Body of pancreas (tissue), 4 donors: ENCODE data around the gene GEMIN4. TPM values are rescaled to one million over a fixed set of nuclear protein-coding genes. Genes with fewer than 3 reads are reported as not detected.
"Not testable (repeated sequence)": the region's sequence is repeated elsewhere in the genome, so short reads cannot be mapped to it uniquely, and the experiment has no call there.

Experiments
- ATAC-seq: fragments of 150-250 bp; one replicate; pipeline ENCODE4 v1.9.1; 2016
- DNase-seq, 4 donors: peaks; one replicate each; pipeline ENCODE4 v3.0.0-alpha.2; 2019
- H3K27ac ChIP-seq, 4 donors: fragments of 200-600 bp; sonication (generic); 1 replicate in 3 of 4; 2 replicates in 1 of 4; pipeline versions ENCODE4 v1.5.1 to v1.6.1; 2016 to 2019; ENCODE audit warnings: mild to moderate bottlenecking in 1 of 4, mixed read lengths in 1 of 4, moderate library complexity in 1 of 4
- H3K27me3 ChIP-seq, 2 donors: fragments of 200-600 bp; sonication (generic); one replicate each; pipeline ENCODE4 v1.6.0; 2016; ENCODE audit warnings: mild to moderate bottlenecking in 1 of 2
- H3K36me3 ChIP-seq, 2 donors: fragments of 200-600 bp; sonication (generic); replicated peaks in 1 of 2; 2 replicates each; pipeline ENCODE4 v1.5.1; 2016; ENCODE audit warnings: low read depth in 2 of 2; ENCODE audit not compliant: insufficient read depth in 1 of 2
- H3K4me1 ChIP-seq: fragments of 200-600 bp; sonication (generic); one replicate; pipeline ENCODE4 v1.6.0; 2016
- H3K4me3 ChIP-seq, 2 donors: fragments of 200-600 bp; sonication (generic); 1 replicate in 1 of 2; 2 replicates in 1 of 2; pipeline ENCODE4 v1.5.1; 2016 to 2019
- H3K9me3 ChIP-seq, 3 donors: fragments of 200-600 bp; sonication (generic); 1 replicate in 2 of 3; 2 replicates in 1 of 3; pipeline ENCODE4 v1.5.1; 2016
- POLR2A ChIP-seq, 3 donors: fragments of 450-650 bp; IDR thresholded peaks; one replicate each; pipeline ENCODE4 v1.6.1; 2016; ENCODE audit warnings: antibody characterized with exemption in 3 of 3, mild to moderate bottlenecking in 2 of 3
- WGBS, 2 donors: methylation state at CpG; one replicate each; pipeline ENCODE4 v1.1.5; 2017; 5-methylcytosine and 5-hydroxymethylcytosine counted together
- intact Hi-C: fragments of 100-400 bp; cut with DNase I; formaldehyde crosslinking; loops from one replicate; pipeline ENCODE4 v1.15.1; 2023
- total RNA-seq, 2 donors: library from RNA; depleted of rRNA; stranded (reverse); fragments of >200 nt; gene quantifications; one replicate each; pipeline ENCODE4 v1.1.0, GENCODE V29; 2016
- TF ChIP-seq, protein P1 (sequence below), 7 experiments: fragments of 450-650 bp in 4 of 7; fragments of 200-600 bp in 3 of 7; sonication (generic) in 3 of 7; IDR thresholded peaks; one replicate each; pipeline ENCODE4 v1.5.1; 2016 to 2019; ENCODE audit warnings: antibody characterized with exemption in 7 of 7

Gene GEMIN4
- total RNA-seq, 2 donors from 2014 or later = 5.6 to 7.3 TPM

DNA sequence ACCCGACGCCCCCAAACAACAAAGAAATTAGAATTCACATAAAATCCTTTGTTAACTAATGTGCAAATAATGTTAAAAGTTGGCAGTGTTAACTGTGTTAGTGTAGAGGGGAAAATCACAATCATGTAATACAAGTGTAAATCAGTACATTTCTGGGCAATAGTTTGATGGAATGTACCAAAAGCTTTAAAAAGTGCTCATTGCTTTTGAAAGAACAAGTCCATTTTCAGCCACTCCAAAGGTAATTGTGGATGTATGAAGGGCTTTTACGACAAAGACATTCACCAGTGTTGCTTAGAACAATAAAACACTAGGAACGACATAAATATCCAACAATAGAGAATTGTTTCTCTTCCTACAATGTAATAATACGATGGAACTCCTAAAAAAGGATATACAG lies 21.0 kb upstream of the GEMIN4 start:
- no peak for DNase-seq
- Histone ChIP-seq H3K27ac (no peak overlapping the region), H3K27me3 (no peaks in the 10 kb centered on the region), H3K36me3 (peaks cover 12 to 33% of the 10 kb centered on the region in 2 donors), H3K4me3 (no peak overlapping the region), H3K9me3 (no peaks in the 10 kb centered on the region), H3K4me1 (no peaks in the 10 kb centered on the region)
- no peak for ATAC-seq
- WGBS, 2 donors = 85 to 91% methylated on average over 5 of the region's 5 CpGs
- intact Hi-C loops = no loop called here
- TF ChIP-seq POLR2A (IDR thresholded peaks at IDR 0.05) = no peak
- TF ChIP-seq, protein P1, sequence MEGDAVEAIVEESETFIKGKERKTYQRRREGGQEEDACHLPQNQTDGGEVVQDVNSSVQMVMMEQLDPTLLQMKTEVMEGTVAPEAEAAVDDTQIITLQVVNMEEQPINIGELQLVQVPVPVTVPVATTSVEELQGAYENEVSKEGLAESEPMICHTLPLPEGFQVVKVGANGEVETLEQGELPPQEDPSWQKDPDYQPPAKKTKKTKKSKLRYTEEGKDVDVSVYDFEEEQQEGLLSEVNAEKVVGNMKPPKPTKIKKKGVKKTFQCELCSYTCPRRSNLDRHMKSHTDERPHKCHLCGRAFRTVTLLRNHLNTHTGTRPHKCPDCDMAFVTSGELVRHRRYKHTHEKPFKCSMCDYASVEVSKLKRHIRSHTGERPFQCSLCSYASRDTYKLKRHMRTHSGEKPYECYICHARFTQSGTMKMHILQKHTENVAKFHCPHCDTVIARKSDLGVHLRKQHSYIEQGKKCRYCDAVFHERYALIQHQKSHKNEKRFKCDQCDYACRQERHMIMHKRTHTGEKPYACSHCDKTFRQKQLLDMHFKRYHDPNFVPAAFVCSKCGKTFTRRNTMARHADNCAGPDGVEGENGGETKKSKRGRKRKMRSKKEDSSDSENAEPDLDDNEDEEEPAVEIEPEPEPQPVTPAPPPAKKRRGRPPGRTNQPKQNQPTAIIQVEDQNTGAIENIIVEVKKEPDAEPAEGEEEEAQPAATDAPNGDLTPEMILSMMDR (IDR thresholded peaks at IDR 0.05) = no peak

DNA sequence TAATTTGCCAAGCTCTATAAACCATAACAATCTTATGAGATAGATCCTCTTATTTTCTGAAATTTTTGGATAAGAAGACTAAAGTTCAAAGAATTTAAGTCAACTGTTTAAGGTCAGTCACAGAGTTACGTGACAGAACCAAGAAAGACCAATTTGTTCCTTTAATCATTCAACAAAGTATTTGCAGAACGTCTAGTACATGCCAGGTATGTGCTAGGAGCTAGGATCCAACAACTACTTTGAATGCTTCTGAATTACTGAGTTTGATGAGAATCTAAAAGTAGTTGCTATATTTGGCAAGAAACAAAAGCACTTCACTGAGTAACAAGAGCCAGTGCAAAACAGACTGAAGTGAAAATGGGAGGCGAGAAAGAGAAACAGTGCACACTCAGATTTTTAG lies 15.0 kb upstream of the GEMIN4 start:
- no peaks in the 10 kb centered on the region for H3K27me3 ChIP-seq
- TF ChIP-seq, protein P1 (IDR thresholded peaks at IDR 0.05) = no peak
- TF ChIP-seq POLR2A (IDR thresholded peaks at IDR 0.05) = no peak
- no peaks in the 10 kb centered on the region for H3K4me1 ChIP-seq
- no peak overlapping the region for H3K27ac ChIP-seq
- H3K36me3 ChIP-seq = peaks cover 8 to 26% of the 10 kb centered on the region in 2 donors
- no peaks in the 10 kb centered on the region for H3K9me3 ChIP-seq
- DNase-seq (no peak), ATAC-seq (no peak)
- intact Hi-C loops = no loop called here
- WGBS, 2 donors = 63 to 70% methylated on average over 3 of the region's 3 CpGs
- H3K4me3 ChIP-seq = no peak overlapping the region

DNA sequence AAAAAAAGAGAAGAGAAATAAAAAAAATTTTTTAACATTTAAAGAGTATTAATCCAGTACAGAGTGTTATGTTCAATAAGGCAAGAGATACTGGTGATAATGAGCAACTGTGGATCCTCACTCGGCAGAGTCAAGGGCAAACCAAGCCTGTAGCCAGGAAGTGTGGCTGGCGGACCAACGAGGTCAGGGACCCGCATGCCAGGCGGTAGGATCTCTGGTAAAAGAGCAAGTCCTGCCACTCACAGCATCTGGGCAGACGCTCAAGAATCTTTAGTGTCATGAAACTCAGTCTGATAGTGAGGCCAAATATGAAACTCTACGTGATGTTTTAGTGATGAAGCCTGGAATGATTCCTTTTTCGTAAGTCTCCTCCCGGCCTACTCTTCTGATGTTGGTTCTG lies 8.3 kb upstream of the GEMIN4 start:
- intact Hi-C loops = no loop called here
- Histone ChIP-seq H3K9me3 (no peaks in the 10 kb centered on the region), H3K27ac (no peak overlapping the region), H3K4me3 (no peak overlapping the region), H3K4me1 (no peaks in the 10 kb centered on the region), H3K36me3 (peaks cover 4 to 9% of the 10 kb centered on the region in 2 donors), H3K27me3 (no peaks in the 10 kb centered on the region)
- no peak for ATAC-seq
- TF ChIP-seq, protein P1 (IDR thresholded peaks at IDR 0.05) = no peak
- no peak for DNase-seq
- WGBS, 2 donors = 88% methylated on average over 9 of the region's 9 CpGs

DNA sequence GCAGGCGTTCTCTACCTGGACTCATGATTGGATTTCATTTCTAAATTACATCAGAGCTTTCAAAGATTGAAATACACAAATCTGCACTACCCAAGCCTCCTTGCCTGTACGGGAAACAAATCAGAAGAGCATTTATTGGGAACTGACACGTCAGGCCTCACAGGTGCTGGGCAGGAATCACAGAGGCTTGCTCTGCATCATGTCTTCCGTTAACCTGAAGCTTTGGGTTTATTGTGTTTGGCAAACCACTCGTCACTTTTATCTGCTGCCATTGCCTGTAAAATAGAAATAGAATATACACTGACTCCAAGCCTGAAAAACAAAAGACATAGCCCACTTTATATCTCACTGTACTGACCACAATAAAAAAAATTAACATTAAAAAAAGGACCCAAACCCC lies 7.9 kb upstream of the GEMIN4 start:
- DNase-seq = no peak

DNA sequence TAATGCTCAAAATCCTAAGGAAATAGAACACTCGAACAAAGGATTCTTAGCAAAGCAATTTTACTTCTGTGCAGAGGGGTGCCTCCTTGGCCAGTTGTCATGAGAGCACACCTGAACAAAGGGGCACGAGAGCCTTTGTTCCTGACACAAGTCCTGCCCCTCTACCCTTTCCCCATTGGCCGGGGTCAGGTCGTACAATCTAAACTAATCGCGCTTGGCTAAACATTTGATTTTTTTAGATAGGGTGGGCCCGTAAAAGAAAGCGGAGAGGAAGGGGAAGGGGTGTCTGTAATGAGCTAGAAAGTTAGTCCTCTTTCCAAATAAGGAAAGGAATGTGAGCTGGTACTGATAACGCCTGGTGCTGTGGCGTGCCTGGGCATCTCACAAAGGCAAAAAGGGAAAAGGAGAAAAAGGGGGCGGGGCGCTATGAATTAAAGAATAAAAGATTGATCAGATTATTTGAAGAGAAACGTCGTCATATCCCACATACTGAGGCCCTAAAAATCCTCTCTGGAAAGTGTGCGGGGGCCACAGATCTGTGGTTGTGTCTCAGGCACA lies 4.0 kb upstream of the GEMIN4 start:
- intact Hi-C loops, H3K9me3 ChIP-seq, ATAC-seq, H3K4me3 ChIP-seq, DNase-seq, H3K36me3 ChIP-seq, H3K27me3 ChIP-seq, H3K27ac ChIP-seq: not testable (repeated sequence)
- WGBS, 2 donors = 59 to 75% methylated on average over 15 of the region's 15 CpGs
- peaks cover 11% of the 10 kb centered on the region for H3K4me1 ChIP-seq

More for the DNA sequence above, 7.9 kb upstream of the GEMIN4 start:
- Histone ChIP-seq H3K27me3 (no peaks in the 10 kb centered on the region), H3K9me3 (no peaks in the 10 kb centered on the region), H3K4me1 (no peaks in the 10 kb centered on the region), H3K36me3 (peaks cover 4 to 7% of the 10 kb centered on the region in 2 donors), H3K27ac (no peak overlapping the region), H3K4me3 (no peak overlapping the region)
- ATAC-seq = no peak
- 84 to 88% methylated on average over 5 of the region's 5 CpGs for WGBS, 2 donors
- TF ChIP-seq, protein P1 (IDR thresholded peaks at IDR 0.05) = no peak
- TF ChIP-seq POLR2A (IDR thresholded peaks at IDR 0.05) = no peak
- intact Hi-C loops = no loop called here

DNA sequence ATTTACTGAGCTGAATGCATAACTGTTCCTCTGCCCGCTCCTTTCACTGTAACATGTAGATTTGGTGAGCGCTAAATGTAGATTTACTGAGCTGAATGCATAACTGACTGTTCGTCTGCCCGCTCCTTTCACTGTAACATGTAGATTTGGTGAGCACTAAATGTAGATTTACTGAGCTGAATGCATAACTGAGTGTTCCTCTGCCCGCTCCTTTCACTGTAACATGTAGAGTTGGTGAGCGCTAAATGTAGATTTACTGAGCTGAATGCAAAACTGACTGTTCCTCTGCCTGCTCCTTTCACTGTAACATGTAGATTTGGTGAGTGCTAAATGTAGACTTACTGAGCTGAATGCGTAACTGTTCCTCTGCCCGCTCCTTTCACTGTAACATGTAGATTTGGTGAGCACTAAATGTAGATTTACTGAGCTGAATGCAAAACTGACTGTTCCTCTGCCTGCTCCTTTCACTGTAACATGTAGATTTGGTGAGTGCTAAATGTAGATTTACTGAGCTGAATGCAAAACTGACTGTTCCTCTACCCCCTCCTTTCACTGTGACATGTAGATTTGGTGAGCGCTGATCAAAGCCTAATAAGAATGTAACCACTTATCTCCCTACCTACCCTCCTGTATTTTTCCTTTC lies 3.4 kb upstream of the GEMIN4 start:
- intact Hi-C loops, H3K27me3 ChIP-seq, ATAC-seq, H3K36me3 ChIP-seq, H3K4me3 ChIP-seq, H3K9me3 ChIP-seq, DNase-seq, H3K27ac ChIP-seq: not testable (repeated sequence)
- WGBS, 2 donors = 86 to 92% methylated on average over 9 of the region's 9 CpGs
- peaks cover 17% of the 10 kb centered on the region for H3K4me1 ChIP-seq
